ENCODE measurements around the gene SCNN1G. TPM values are rescaled to one million over a fixed set of nuclear protein-coding genes. Genes with fewer than 3 reads are reported as not detected.

Gene SCNN1G
- total RNA-seq, 4 donors from 2014 or later = not detected

- DNase-seq (ENCODE audit: low spot score) (no peak), ATAC-seq (ENCODE audit: low FRiP score) (no peak)
- no peak for TF ChIP-seq CTCF (IDR thresholded peaks at IDR 0.05)
Observed at GRCh38 chr16:23194497-23195221, 12.1 kb downstream of the SCNN1G start.

GRCh38 chr16:23195366-23195978 is 12.9 kb downstream of the SCNN1G start:
- TF ChIP-seq CTCF (IDR thresholded peaks at IDR 0.05) = no peak
- DNase-seq (ENCODE audit: low spot score) (no peak), ATAC-seq (ENCODE audit: low FRiP score) (no peak)

- no peak for ATAC-seq (ENCODE audit: low FRiP score)
- no peak for DNase-seq (ENCODE audit: low spot score)
- TF ChIP-seq CTCF (IDR thresholded peaks at IDR 0.05) = no peak
Observed at GRCh38 chr16:23196539-23196938, 14.0 kb downstream of the SCNN1G start.

- DNase-seq (ENCODE audit: low spot score) (no peak), ATAC-seq (ENCODE audit: low FRiP score) (no peak)
- TF ChIP-seq CTCF (IDR thresholded peaks at IDR 0.05) = no peak
Observed at GRCh38 chr16:23202166-23202565, 19.6 kb downstream of the SCNN1G start.

- DNase-seq (ENCODE audit: low spot score) (no peak), ATAC-seq (ENCODE audit: low FRiP score) (no peak)
- TF ChIP-seq CTCF (IDR thresholded peaks at IDR 0.05) = no peak
Observed at GRCh38 chr16:23206986-23207385, 24.4 kb downstream of the SCNN1G start.

- no peak for ATAC-seq (ENCODE audit: low FRiP score)
- TF ChIP-seq CTCF (IDR thresholded peaks at IDR 0.05) = no peak
Observed at GRCh38 chr16:23207485-23207884, 24.9 kb downstream of the SCNN1G start.

GRCh38 chr16:23209606-23210005 is 27.1 kb downstream of the SCNN1G start:
- DNase-seq (ENCODE audit: low spot score) = no peak
- TF ChIP-seq CTCF (IDR thresholded peaks at IDR 0.05) = no peak
- no peak for ATAC-seq (ENCODE audit: low FRiP score)

More at GRCh38 chr16:23207485-23207884, 24.9 kb downstream of the SCNN1G start:
- DNase-seq (ENCODE audit: low spot score) = no peak

All from omental fat pad (tissue), 4 donors.